GM21529 (cell line): ENCODE results near the gene PSMD2.

Experiments
- ATAC-seq: cut with Tn5 transposase; IDR thresholded peaks from one replicate; pipeline ENCODE4 v1.9.1; 2021; ENCODE audit not compliant: unreplicated experiment

The PSMD2 gene

DNA sequence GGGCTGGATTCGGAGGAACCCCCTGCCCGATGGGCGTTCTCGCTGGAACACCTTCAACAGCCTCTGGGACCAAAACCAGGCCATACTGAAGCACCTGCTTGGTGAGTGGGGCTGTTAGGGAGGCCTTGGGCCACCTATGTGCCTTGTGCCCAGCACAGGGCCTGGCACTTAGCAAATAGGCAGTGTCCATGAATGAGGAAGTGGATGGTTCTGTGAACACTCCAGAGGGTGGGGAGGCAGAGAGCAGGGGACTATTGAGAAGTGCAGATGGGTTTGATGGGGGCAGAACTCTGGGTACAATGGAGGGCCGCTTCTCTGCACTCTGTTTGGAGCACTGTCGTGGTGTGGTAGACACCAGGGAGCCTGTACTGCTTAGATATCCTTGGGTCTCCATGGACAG is 21.7 kb upstream of the PSMD2 start:
- no peak for ATAC-seq

DNA sequence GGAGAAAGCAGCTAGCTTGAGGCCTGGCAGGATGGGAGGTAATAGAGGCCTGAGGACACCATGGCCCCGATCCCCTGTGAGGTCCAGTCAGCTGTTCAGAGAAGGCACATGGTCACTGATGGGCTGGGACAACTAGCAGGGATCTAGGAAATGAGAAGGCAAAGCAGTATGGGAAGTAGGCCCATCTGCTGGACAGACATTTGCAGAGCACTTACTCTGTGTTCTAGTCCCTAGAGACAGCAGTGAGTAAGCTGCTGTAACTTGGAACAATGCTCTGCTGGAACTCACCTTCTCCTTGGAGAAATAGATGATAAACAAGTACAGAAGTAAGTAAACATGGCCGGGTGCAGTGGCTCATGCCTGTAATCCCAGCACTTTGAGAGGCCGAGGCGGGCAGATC is 16.1 kb upstream of the PSMD2 start:
- ATAC-seq: no peak

DNA sequence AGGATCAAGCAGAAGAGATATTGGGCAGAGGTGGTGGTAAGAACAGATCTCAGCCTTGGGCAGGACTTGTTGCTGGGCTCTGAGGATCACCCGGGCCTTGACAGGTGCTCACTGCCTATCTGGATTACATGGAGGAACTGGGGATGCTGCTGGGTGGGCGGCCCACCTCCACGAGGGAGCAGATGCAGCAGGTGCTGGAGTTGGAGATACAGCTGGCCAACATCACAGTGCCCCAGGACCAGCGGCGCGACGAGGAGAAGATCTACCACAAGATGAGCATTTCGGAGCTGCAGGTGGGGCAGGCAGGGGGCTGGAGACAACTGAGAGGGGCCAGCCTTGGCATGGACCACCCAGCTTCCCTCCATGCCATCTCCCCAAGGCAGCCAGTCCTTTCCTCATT is 15.4 kb upstream of the PSMD2 start:
- ATAC-seq: no peak

DNA sequence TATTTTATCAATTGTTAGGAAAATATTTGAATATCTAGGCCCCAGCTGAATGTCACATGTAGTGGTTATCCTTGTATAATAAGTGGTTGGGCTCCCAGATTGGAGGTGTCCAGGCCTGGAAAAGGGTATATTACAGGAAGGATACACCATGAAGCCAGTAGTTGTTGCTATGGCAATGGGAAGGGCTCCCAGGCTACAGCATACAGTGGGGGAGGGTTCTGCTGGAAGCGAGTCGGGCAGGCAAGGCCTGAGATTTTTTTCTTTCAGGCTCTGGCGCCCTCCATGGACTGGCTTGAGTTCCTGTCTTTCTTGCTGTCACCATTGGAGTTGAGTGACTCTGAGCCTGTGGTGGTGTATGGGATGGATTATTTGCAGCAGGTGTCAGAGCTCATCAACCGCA is 14.3 kb upstream of the PSMD2 start:
- ATAC-seq: no peak

DNA sequence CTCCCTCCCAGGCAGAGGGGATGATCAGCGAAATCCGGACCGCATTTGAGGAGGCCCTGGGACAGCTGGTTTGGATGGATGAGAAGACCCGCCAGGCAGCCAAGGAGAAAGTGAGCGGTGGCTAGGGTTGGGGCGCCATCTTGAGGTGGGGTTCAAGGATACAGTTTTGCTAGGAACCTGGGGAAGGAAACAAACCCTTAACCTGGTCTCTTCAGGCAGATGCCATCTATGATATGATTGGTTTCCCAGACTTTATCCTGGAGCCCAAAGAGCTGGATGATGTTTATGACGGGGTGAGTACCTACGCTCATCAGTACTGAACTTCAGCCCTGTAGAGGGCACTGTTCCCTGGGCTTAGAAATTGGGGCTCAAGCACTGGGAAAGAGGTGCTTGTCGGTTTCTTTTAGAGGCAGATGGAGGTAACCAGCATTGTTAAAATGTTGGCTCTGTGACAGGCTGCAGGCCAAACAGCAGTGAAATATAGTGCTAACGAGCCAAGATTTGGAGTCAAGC is 9.6 kb upstream of the PSMD2 start:
- ATAC-seq: no peak

DNA sequence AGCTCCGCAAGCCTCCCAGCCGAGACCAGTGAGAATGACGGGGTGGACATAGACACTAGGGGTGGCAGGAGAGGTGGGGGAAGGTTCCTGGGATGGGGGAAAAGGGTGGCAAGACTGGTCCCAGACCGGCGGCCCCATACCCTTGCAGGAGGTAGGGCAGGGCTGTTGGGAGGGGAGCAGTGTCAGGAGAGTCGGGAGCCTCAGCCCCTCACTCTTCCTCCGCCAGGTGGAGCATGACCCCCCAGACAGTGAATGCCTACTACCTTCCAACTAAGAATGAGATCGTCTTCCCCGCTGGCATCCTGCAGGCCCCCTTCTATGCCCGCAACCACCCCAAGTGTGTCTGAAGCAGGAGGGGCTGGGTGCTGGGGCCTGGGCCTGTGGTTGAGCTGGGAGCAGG is 8.7 kb upstream of the PSMD2 start:
- ATAC-seq: no peak

DNA sequence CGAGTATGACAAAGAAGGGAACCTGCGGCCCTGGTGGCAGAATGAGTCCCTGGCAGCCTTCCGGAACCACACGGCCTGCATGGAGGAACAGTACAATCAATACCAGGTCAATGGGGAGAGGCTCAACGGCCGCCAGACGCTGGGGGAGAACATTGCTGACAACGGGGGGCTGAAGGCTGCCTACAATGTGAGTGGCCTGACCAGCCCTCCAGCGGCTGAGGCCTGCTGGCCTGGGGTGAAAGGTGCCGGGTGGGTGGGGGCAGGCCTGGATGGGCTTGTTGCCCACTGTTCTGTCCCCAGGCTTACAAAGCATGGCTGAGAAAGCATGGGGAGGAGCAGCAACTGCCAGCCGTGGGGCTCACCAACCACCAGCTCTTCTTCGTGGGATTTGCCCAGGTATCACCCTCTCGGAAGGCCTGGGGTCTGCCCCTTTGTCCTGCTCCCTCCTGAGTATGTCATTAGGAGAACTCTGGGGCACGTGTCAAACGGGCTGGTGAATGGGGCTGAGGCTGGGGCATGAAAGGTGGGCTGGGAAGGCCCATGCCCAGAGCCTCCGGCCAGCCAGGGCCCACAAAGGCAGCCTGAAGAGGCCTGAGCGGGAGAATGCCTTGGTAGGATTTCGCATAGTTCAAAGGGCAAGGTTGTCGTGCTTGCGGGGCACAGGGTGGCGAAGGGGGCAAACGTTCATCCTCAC is 7.8 kb upstream of the PSMD2 start:
- ATAC-seq: no peak

DNA sequence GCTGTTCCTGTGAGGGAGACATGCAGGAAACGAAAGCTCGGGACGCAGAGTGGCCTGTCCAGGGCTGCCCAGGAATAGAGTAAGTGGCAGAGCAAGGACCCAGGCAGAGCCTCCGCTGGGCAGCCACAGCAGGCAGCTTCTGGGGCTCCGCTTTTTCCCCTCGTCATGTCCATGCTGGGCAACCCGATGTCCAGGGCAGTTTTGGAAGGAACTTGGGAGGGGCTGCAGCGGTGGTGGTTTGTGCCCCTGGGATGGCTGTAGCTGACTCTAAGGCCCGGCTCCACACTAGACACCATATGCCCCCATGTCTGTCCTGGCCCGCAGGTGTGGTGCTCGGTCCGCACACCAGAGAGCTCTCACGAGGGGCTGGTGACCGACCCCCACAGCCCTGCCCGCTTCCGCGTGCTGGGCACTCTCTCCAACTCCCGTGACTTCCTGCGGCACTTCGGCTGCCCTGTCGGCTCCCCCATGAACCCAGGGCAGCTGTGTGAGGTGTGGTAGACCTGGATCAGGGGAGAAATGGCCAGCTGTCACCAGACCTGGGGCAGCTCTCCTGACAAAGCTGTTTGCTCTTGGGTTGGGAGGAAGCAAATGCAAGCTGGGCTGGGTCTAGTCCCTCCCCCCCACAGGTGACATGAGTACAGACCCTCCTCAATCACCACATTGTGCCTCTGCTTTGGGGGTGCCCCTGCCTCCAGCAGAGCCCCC is 7.1 kb upstream of the PSMD2 start:
- ATAC-seq: no peak

DNA sequence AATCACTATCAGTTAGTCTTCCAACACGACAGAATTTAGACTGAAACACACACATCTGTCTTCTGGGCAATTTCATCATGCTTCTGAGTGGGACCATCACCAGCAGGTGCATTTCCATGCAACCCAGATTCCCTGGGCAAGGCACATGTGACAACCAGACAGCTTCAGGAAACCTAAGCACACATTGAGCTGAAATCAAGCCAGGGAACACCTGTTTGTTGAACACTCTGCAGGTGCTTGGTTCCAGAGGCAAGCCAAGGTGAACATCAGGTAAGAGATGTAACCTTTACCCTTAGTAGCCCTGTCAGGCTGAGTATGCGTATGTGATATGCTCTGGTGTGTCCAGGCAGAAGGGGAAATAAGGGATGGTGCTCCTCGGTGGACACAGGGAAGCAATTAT is 3.3 kb upstream of the PSMD2 start:
- ATAC-seq: no peak

DNA sequence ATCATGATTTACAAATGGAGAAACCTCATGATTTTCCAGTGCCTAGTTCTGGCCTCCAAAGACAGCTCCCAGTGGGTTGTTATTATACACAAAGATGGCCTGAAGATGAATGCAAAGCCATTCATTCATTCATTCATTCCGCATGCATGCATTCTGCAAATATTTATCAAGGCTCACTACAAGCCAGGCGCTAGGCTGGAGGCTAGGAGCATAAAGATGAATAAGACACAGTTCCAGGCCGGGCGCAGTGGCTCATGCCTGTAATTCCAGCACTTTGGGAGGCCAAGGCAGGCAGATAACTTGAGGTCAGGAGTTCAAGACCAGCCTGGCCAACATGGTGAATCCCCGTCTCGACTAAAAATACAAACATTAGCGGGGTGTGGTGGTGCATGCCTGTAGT is 2.4 kb upstream of the PSMD2 start:
- ATAC-seq: no peak

DNA sequence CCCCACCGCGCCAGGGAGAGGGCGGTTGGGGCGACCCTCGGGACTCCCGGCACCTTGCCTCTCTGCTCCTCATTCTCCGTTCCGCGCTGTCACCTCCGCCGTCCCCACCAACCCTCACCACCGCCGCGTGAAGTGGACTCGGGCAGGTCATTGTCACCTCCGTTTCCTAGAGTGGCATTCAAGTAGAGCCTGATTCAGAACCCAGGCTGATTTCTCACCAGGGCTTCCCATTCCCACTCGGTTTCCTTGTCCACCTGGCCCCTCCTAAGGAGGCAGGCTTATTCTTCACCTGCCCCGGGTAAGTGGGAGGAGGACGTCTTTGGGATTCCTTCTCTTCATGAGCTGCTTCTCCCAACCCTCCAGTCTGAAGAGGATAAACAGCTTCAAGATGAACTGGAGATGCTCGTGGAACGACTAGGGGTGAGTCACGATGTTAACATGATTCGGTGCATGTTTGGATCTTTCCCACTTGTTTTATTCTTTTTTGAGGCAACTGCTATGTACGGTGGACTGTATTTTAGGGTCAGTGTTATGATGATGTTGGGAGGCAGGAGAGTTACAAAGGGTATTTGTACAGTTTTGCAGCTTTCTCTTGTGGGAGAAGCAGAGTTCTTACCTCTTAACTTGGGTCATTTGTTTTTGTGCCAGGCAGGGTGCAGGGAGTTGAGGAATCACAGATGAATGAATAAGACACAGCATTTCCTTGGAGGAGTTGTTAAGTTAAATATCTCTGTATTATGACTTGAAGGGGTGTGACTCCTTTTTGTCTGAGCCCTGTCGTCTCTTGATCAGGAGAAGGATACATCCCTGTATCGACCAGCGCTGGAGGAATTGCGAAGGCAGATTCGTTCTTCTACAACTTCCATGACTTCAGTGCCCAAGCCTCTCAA is 692 bp downstream of the PSMD2 start:
- ATAC-seq: no peak

DNA sequence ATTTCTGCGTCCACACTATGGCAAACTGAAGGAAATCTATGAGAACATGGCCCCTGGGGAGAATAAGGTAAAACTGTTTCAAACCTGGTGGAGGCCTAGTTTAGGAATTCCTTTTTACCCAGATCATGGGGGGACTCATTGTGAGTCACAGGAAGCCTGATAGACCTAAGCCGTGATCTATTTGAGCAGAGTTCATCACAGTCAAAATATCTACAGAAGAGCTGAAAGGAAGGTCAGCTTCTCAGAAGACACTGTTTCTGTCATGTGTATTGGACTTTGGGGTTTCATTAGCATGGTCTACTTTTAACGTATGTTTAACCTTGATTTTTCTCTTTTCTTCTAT is 1.3 kb downstream of the PSMD2 start:
- ATAC-seq: no peak

DNA sequence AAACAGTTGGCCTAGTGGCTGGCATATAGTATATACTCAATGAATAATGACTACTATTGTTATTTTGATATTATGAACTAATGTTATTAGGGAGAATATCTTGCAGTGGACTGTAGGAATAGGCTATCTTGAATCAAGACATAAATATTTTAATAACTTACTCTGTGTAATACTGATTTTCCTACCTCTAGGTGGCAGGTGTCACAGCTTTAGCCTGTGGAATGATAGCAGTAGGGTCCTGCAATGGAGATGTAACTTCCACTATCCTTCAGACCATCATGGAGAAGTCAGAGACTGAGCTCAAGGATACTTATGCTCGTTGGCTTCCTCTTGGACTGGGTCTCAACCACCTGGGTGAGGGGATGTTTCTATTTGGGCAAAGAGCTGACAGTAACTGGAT is 6.5 kb downstream of the PSMD2 start:
- no peak for ATAC-seq

DNA sequence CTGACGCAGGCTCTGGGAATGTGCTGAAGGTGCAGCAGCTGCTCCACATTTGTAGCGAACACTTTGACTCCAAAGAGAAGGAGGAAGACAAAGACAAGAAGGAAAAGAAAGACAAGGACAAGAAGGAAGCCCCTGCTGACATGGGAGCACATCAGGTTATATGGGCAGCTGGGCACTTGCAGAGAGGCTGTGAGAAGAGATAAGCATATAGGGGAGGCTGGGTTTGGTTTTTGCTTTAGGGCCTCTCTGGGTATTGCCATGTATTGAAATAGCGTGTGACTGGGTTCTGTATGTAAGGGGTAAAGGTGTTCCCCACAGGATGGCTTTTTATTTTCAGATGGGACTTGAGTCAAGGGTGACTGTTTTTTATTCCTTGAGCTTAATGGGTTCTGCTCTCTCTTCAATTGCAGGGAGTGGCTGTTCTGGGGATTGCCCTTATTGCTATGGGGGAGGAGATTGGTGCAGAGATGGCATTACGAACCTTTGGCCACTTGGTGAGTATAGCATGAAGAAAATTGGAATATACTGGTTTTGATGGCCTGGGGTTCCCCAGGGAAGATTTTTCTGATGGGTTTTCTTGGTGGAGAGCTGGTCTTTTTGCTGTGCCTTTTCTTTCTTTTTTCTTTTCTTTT is 7.4 kb downstream of the PSMD2 start:
- ATAC-seq: no peak

DNA sequence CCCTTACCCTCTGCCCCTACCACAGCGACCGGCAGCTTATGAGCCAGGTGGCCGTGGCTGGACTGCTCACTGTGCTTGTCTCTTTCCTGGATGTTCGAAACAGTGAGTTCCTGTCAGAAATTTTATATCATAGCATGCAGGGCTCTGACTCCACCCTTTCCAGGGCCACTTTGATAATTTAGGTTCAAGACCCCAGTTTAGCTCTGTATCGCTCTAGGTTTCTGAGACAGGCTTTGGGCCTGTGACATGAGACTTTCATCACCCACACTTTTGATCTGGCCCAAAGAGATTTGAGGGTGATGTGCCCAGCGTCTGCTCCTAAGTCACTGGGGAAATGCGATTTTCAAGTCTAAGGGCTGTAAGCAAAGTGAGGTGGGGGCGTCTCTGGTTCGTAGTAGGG is 8.9 kb downstream of the PSMD2 start:
- no peak for ATAC-seq

DNA sequence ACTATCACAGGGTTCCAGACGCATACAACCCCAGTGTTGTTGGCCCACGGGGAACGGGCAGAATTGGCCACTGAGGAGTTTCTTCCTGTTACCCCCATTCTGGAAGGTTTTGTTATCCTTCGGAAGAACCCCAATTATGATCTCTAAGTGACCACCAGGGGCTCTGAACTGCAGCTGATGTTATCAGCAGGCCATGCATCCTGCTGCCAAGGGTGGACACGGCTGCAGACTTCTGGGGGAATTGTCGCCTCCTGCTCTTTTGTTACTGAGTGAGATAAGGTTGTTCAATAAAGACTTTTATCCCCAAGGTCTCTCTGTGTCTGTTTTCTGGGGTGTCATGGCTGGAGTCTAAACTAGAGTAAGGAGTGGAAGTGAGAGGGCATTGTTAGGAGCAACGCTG is 9.7 kb downstream of the PSMD2 start:
- no peak for ATAC-seq

DNA sequence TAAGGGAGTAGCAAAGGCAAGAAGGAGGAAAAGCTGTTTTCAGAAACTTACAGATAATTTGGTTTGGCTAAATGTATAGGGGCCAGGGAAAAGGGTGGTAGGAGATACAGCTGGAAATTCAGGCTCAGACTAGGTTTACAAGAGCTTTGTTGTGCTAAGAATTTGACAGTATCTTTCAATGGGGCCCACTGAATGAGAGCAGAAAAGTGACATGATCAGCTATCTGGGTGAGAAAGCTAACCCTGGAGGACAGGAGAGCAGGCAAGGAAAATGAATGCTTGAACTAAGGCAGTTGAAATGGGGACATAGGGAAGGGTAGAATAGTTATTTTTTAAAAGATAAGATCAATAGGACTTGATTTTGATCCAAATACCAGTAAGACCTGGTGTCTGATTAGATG is 12.6 kb downstream of the PSMD2 start:
- no peak for ATAC-seq

DNA sequence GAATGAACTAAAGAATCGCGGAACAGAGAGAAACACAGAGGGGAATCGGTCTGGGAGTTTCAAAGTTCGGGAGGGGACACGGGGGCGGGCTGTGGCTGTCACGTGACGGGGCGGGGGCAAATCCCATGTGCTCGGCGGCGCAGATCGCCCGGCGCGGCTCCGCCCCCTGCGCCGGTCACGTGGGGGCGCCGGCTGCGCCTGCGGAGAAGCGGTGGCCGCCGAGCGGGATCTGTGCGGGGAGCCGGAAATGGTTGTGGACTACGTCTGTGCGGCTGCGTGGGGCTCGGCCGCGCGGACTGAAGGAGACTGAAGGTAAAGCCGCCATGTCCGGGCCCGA is 15.3 kb downstream of the PSMD2 start, which contains the start of gene EIF4G1:
TSS of gene EIF4G1 (plus strand) at position 244 of the 337 bp plus-strand sequence. CDS start 1,191 bp downstream, outside the sequence.
- peak; percentile 81 for ATAC-seq

DNA sequence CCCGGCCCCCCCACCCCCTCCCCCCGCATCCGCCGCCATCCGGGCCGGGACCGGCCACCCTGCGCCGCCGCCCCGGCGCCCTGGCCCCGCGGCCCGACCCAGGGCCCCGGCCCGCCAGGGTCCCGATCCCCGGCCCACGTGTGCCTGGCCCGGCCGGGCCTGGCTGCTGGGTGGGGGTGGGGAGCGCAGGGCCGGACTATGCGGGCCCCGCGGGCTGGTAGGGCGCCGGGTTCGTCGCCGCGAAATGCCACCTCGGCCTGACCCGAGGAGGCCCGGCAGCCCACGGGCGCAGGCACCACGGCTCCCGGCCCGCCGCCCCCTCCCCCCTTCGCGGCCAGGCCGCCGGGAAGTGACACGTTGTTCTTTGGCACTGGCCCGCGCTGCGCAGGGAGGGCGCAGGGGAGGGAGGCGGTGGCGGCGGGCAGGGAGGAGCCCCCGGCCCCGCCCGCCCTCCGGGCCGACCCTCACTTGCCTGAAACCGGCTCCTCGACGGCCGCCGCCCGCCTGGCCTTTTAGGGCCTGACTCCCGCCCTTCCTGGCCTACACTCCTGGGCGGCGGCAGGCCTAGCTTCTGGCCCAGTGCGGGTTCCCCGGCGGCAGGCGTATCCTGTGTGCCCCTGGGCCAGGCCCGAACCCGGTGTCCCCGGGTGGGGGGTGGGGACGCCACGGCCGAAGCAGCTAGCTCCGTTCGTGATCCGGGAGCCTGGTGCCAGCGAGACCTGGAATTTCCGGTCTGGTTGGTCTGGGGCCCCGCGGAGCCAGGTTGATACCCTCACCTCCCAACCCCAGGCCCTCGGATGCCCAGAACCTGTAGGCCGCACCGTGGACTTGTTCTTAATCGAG is 15.9 kb downstream of the PSMD2 start:
- peak; percentile 39 for ATAC-seq

DNA sequence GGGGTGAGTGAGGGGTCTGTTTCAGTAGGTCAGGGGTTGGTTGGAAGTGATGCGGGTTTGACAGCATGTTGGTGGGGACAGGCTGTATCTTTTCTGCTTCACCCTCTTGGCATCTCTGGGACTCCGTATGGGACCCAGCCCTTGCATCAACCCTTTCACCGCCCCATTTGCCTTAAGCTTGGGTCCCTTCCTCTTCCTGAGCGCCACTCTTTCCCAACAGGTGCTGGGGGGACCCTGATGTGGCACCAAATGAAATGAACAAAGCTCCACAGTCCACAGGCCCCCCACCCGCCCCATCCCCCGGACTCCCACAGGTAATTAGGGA is 16.5 kb downstream of the PSMD2 start:
- peak; percentile 18 for ATAC-seq
